C4-2B (cell line): ENCODE data around the gene DAW1.
"Not testable (repeated sequence)": the region's sequence is repeated elsewhere in the genome, so short reads cannot be mapped to it uniquely, and the experiment has no call there.

Source experiments
- CTCF ChIP-seq: fragments of 450-650 bp; conservative IDR thresholded peaks from 2 replicates; pipeline ENCODE4 v1.5.1; 2017; ENCODE audit warnings: mild to moderate bottlenecking
- ZFX ChIP-seq: fragments of 450-650 bp; IDR thresholded peaks from 2 replicates; pipeline ENCODE4 v1.6.1; 2017

GRCh38 chr2:227936249-227936648, 64.8 kb downstream of the DAW1 start:
- not testable (repeated sequence) for TF ChIP-seq CTCF, ZFX
